ENCODE data around the gene GPATCH2L.

GPATCH2L gene

DNA sequence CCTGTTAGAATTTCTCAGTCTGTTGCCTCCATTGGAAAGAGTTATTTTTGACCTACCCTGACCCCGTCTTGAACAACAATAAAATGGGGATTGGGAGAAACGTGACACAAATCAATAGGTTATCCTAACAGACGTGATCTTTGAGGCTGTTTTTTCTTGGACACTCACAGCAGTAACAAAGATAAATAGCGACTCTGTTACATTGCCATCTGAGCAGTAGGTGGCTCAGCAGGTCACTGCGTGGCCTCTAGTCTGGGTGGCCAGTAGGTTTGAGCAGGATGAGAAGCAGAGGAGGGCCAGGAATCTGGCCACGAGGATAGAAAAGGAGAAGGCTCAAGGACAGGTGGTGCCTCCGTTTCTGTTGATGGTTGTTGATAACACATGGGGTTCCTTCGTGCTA, 101.4 kb downstream of the GPATCH2L start:
- no peak for DNase-seq (ENCODE audit: low read depth)
- TF ChIP-seq, protein P1, sequence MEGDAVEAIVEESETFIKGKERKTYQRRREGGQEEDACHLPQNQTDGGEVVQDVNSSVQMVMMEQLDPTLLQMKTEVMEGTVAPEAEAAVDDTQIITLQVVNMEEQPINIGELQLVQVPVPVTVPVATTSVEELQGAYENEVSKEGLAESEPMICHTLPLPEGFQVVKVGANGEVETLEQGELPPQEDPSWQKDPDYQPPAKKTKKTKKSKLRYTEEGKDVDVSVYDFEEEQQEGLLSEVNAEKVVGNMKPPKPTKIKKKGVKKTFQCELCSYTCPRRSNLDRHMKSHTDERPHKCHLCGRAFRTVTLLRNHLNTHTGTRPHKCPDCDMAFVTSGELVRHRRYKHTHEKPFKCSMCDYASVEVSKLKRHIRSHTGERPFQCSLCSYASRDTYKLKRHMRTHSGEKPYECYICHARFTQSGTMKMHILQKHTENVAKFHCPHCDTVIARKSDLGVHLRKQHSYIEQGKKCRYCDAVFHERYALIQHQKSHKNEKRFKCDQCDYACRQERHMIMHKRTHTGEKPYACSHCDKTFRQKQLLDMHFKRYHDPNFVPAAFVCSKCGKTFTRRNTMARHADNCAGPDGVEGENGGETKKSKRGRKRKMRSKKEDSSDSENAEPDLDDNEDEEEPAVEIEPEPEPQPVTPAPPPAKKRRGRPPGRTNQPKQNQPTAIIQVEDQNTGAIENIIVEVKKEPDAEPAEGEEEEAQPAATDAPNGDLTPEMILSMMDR (conservative IDR thresholded peaks at IDR 0.05; ENCODE audit: low read depth, low read length) = no peak
- H3K4me3 ChIP-seq (ENCODE audit: low read length) = no peak overlapping the region

DNA sequence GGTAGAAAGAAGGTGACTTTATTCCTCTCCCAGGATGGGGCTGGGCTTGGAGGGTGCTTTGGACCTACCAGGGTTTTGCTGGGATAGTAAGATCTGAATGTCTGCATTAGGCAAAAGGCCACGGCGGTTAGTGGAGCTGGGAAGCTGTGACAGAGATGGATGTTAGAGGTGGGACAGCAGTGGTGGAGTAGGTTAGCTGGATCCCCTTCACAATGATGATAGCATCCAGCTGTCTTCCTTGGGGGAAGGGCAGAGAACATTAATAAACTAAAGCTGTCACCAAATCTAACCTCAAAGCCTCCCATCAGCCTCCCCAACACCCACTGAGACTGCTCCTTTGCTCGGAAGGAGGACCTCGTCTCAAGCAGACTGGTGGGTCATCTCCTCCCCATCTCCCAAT, 104.8 kb downstream of the GPATCH2L start:
- TF ChIP-seq, protein P1 (conservative IDR thresholded peaks at IDR 0.05; ENCODE audit: low read depth, low read length) = no peak
- DNase-seq (ENCODE audit: low read depth) = no peak
- H3K4me3 ChIP-seq (ENCODE audit: low read length) = no peak overlapping the region

DNA sequence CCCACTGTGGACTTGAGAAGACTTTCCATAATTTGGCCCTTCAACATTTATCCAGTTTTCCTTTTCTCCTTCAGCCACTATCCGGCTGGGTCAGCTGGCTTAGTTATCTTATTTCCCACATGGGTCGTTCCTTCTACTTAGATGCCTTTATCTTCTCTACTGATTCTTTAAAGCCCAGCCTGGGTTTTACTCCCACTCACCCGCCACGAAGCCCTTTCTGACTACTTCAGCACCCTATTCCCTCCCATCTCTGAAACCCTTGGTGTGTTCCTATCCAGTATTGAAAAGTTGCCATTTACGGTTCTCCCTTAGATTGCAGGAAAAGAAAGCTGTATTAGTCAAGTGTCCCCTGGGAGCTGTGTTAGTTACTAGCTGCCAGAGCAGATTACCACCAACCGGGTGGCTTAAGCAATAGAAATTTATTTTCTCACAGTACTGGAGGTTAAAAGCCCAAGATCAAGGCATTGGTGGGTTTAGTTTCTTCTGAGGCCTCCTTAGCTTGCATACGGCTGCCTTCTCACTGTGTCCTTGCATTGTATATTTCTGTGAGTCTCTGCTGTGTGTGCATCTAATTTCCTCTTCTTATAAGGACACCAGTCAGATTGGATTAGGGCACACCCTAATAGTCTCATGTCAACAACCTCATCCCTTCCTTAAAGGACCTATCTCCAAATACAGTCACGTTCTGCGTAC, 105.5 kb downstream of the GPATCH2L start:
- DNase-seq (ENCODE audit: low read depth) = no peak
- TF ChIP-seq, protein P1 (conservative IDR thresholded peaks at IDR 0.05; ENCODE audit: low read depth, low read length) = no peak

DNA sequence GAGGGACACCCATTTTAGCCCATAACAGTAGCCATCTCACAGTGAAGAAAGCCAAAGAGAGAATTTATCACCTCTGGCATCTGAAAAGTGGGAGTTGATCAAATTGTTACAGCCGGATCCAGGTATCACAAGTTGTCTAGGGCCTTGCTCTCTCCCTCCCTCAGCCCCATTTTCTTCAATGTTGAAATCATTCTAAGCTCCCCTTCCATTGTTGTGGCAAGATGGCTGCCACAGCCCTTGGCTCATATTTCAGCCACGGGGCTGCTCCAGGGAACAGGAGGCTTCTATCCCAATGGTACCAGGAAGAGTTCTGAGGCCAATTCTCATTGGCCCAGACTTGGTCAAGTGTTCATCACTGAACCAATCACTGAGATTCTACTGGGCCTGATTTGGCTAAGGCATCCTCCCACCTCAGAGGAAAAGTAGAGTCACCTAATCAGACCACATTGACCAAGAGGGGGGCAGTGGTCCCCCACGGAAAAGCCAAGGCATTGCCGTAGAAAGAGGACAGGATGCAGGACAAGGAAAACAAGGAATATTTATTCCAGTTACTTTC, 106.2 kb downstream of the GPATCH2L start:
- H3K4me3 ChIP-seq (ENCODE audit: low read length) = no peak overlapping the region
- TF ChIP-seq, protein P1 (conservative IDR thresholded peaks at IDR 0.05; ENCODE audit: low read depth, low read length) = no peak
- DNase-seq (ENCODE audit: low read depth) = no peak

More for the DNA sequence above, 105.5 kb downstream of the GPATCH2L start:
- H3K4me3 ChIP-seq (ENCODE audit: low read length) = no peak overlapping the region

DNA sequence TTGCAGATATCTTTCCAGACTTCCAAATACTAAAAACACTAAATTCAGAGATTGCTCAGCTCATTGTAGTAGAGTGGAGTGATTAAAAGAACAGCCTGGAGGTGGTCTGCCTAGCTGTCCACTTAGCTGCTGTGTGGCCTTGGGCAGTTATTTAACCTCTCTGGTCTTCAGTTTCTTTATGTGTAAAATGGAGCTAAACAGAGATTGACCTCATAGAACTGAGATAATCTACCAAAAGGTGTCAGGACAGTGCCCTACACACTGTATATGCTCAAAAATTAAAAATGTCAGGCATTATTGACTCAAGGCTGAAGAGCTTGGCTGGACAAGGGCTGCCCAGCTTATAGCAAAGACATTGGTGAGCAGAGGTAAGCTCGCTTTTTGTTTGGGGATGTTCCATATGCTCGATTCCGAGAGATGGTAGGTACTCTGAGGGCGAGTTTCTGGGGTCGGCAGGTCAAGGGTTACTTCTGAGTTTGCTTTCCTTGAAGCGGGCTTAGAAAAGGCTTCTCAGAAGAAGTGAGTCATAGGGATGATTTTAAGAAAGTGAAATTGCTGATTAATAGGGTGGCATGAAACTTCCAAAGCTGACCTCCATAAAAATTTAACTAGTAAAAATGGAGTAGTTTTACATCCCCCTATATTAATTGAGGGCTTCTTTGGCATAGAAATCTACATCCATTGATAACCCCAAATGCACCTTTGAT, 107.5 kb downstream of the GPATCH2L start:
- no peak overlapping the region for H3K4me3 ChIP-seq (ENCODE audit: low read length)
- TF ChIP-seq, protein P1 (conservative IDR thresholded peaks at IDR 0.05; ENCODE audit: low read depth, low read length) = no peak
- no peak for DNase-seq (ENCODE audit: low read depth)

DNA sequence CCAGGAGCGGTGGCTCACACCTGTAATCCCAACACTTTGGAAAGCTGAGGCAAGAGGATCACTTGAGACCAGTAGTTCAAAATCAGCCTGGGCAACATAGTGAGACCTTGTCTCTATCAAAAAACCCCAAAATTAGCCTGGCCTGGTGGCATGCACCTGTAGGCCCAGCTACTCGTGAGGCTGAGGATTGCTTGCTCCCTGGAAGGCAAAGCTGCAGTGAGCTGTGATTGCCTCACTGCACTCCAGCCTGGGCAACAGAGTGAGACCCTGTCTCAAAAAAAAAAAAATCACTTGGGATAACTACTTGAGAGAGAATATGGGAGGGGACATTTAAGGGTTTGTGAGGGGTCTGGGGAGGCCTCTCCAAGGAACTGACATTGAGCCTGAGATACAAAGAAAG, 109.0 kb downstream of the GPATCH2L start:
- TF ChIP-seq, protein P1 (conservative IDR thresholded peaks at IDR 0.05; ENCODE audit: low read depth, low read length) = no peak
- DNase-seq (ENCODE audit: low read depth) = no peak

More for the DNA sequence above, 109.0 kb downstream of the GPATCH2L start:
- no peak overlapping the region for H3K4me3 ChIP-seq (ENCODE audit: low read length)

Measured in retinal pigment epithelial cell (primary cell).